ENCODE results near the gene RIPK1.

GRCh38 chr6:3075772-3076113 is 7.4 kb downstream of the RIPK1 start:
- TF ChIP-seq CTCF (conservative IDR thresholded peaks at IDR 0.05; ENCODE audit: low read length) (no peak), EZH2phosphoT487 (IDR thresholded peaks at IDR 0.05; ENCODE audit: borderline replicate concordance) (no peak)
